ENCODE data around the gene NIPBL. TPM values are rescaled to one million over a fixed set of nuclear protein-coding genes. Genes with fewer than 3 reads are reported as not detected.

The NIPBL gene
- total and polyA plus RNA-seq, 2 of the 13 experiments (the other 11 are each of a cell fraction or from before 2014, with no cell fraction given) = 12.3 to 32.3 TPM

- TF ChIP-seq AHDC1 (CRISPR knock-in tag; IDR thresholded peaks at IDR 0.05; ENCODE audit: borderline replicate concordance) (0 out of 2 replicates have a peak, but pooled peaks have one; percentile 22), ZNF503 (CRISPR knock-in tag; IDR thresholded peaks at IDR 0.05) (no peak; the same call in 1 of the 2 replicates), ZNF7 (CRISPR knock-in tag; IDR thresholded peaks at IDR 0.05) (peak; percentile 21; the same call in 1 of the 2 replicates), GATAD2A (CRISPR knock-in tag; IDR thresholded peaks at IDR 0.05) (peak; percentile 8; the same call in 1 of the 2 replicates), RARA (CRISPR knock-in tag; IDR thresholded peaks at IDR 0.05) (no peak), MXD3 (CRISPR knock-in tag; IDR thresholded peaks at IDR 0.05) (0 out of 2 replicates have a peak, but pooled peaks have one; percentile 41), ZNF609 (CRISPR knock-in tag; IDR thresholded peaks at IDR 0.05; ENCODE audit: borderline replicate concordance) (no peak), ZNF75D (CRISPR knock-in tag; IDR thresholded peaks at IDR 0.05; ENCODE audit: borderline replicate concordance) (0 out of 2 replicates have a peak, but pooled peaks have one; percentile 13), ZFY (CRISPR knock-in tag; IDR thresholded peaks at IDR 0.05) (peak; percentile 98), ZNF512 (CRISPR knock-in tag; IDR thresholded peaks at IDR 0.05) (no peak), JUND (CRISPR knock-in tag; IDR thresholded peaks at IDR 0.05) (0 out of 2 replicates have a peak, but pooled peaks have one; percentile 16), ZNF782 (CRISPR knock-in tag; IDR thresholded peaks at IDR 0.05; ENCODE audit: borderline replicate concordance) (0 out of 2 replicates have a peak, but pooled peaks have one; percentile 34), SALL1 (CRISPR knock-in tag; IDR thresholded peaks at IDR 0.05) (peak; percentile 64; the same call in 1 of the 2 replicates)
Observed at GRCh38 chr5:36876965-36877666, 547 bp downstream of the NIPBL start (continued).

Measured in HepG2 (cell line).